HG03135 (cell line): ENCODE data around the gene MXD3.

Source experiments
- ATAC-seq: cut with Tn5 transposase; IDR thresholded peaks from one replicate; pipeline ENCODE4 v1.9.1; 2021; ENCODE audit warnings: mild to moderate bottlenecking, moderate library complexity; ENCODE audit not compliant: unreplicated experiment

The MXD3 gene

GRCh38 chr5:177304392-177305119 is 7.1 kb downstream of the MXD3 start:
- no peak for ATAC-seq

GRCh38 chr5:177303925-177304391 is 7.7 kb downstream of the MXD3 start:
- no peak for ATAC-seq

GRCh38 chr5:177303121-177303924 is 8.4 kb downstream of the MXD3 start, which contains the start of the genes PRELID1 and RAB24:
TSS of gene PRELID1 (plus strand) at chr5:177303799. CDS start at chr5:177303986, 187 bp downstream.
TSS of gene RAB24 (minus strand) at chr5:177303719. CDS start at chr5:177303288, 431 bp downstream.
- ATAC-seq, result peak; percentile 64

- no peak for ATAC-seq
Measured at GRCh38 chr5:177302354-177303110, 9.2 kb downstream of the MXD3 start.

- ATAC-seq, result no peak
Measured at GRCh38 chr5:177301503-177302165, 10.1 kb downstream of the MXD3 start.

- no peak for ATAC-seq
Measured at GRCh38 chr5:177300951-177301350, 10.7 kb downstream of the MXD3 start.

GRCh38 chr5:177300236-177300880 is 11.3 kb downstream of the MXD3 start:
- ATAC-seq, result peak; percentile 40

GRCh38 chr5:177299697-177300096 is 12.0 kb downstream of the MXD3 start:
- no peak for ATAC-seq

- no peak for ATAC-seq
Measured at GRCh38 chr5:177297922-177298321, 13.8 kb downstream of the MXD3 start.

GRCh38 chr5:177296581-177296980 is 15.1 kb downstream of the MXD3 start:
- no peak for ATAC-seq

- no peak for ATAC-seq
Measured at GRCh38 chr5:177295924-177296323, 15.8 kb downstream of the MXD3 start.

GRCh38 chr5:177294632-177295031 is 17.1 kb downstream of the MXD3 start:
- no peak for ATAC-seq

GRCh38 chr5:177293819-177294581 is 17.7 kb downstream of the MXD3 start:
- ATAC-seq, result no peak

GRCh38 chr5:177291735-177292134 is 20.0 kb downstream of the MXD3 start:
- ATAC-seq, result no peak

- ATAC-seq, result no peak
Measured at GRCh38 chr5:177290816-177291596, 20.7 kb downstream of the MXD3 start.

- no peak for ATAC-seq
Measured at GRCh38 chr5:177288191-177288590, 23.5 kb downstream of the MXD3 start.

- no peak for ATAC-seq
Measured at GRCh38 chr5:177276886-177277285, 34.8 kb downstream of the MXD3 start.

GRCh38 chr5:177275883-177276282 is 35.8 kb downstream of the MXD3 start:
- no peak for ATAC-seq

GRCh38 chr5:177271113-177271512 is 40.6 kb downstream of the MXD3 start:
- no peak for ATAC-seq
